AG04450 (cell line): ENCODE data around the gene MYBPC2. TPM values are rescaled to one million over a fixed set of nuclear protein-coding genes. Genes with fewer than 3 reads are reported as not detected.
"Not testable (repeated sequence)": the region's sequence is repeated elsewhere in the genome, so short reads cannot be mapped to it uniquely, and the experiment has no call there.

Experiments
- CTCF ChIA-PET: fragments of 300-600, 350-600 bp; formaldehyde crosslinking; extraction: SDS; loops from one replicate; lab custom pipeline; 2022; ENCODE audit warnings: antibody characterized with exemption, inconsistent platforms; lab: Charles Lee
- POLR2A ChIA-PET: fragments of 350-600 bp; formaldehyde crosslinking; extraction: SDS; loops from one replicate; lab custom pipeline; 2021; ENCODE audit warnings: antibody characterized with exemption, inconsistent platforms; lab: Yijun Ruan, JAX
- DNase-seq: peaks from one replicate; pipeline ENCODE4 v3.0.0-alpha.2; 2011; ENCODE audit warnings: low read depth, low spot score
- H3K27ac ChIP-seq: one replicate; pipeline ENCODE4 v1.5.1; 2012; ENCODE audit warnings: low read depth, low read length, control low read depth
- H3K27me3 ChIP-seq: one replicate; pipeline ENCODE4 v1.6.0; 2012; ENCODE audit warnings: low read length; ENCODE audit not compliant: control insufficient read depth, insufficient read depth
- H3K4me3 ChIP-seq: 2 replicates; pipeline ENCODE4 v1.5.1; 2011; ENCODE audit warnings: mild to moderate bottlenecking, low read depth, low read length, control low read depth
- H3K9me3 ChIP-seq: 2 replicates; pipeline ENCODE4 v1.5.1; 2012; ENCODE audit warnings: low read length; ENCODE audit not compliant: control insufficient read depth, insufficient read depth
- CTCF ChIP-seq: IDR thresholded peaks from 2 replicates; pipeline ENCODE4 v1.5.1; 2011; ENCODE audit warnings: low read depth, low read length, control low read depth, inconsistent platforms
- polyA plus RNA-seq: library from polyadenylated mRNA; depleted of rRNA; stranded (reverse); fragments of >200 nt; gene quantifications from 2 replicates; pipeline ENCODE4 v1.2.3, GENCODE V29; 2011

Gene MYBPC2
- polyA plus RNA-seq, 1 experiment, result not detected

- Histone ChIP-seq H3K27me3 (peaks cover 24% of the 10 kb centered on the region), H3K27ac (no peak overlapping the region), H3K4me3 (no peak overlapping the region), H3K9me3 (no peaks in the 10 kb centered on the region; the same call in 1 of the 2 replicates)
- ChIA-PET POLR2A (no interaction called here), CTCF (no interaction called here)
- DNase-seq, result no peak
- no peak for TF ChIP-seq CTCF
Measured at GRCh38 chr19:50434525-50434924, 1.8 kb downstream of the MYBPC2 start.

GRCh38 chr19:50435221-50435620, 2.5 kb downstream of the MYBPC2 start:
- H3K27ac ChIP-seq, result no peak overlapping the region
- CTCF ChIA-PET, result no interaction called here
- no peaks in the 10 kb centered on the region; the same call in 1 of the 2 replicates for H3K9me3 ChIP-seq
- no peak for TF ChIP-seq CTCF
- H3K4me3 ChIP-seq, result no peak overlapping the region
- peaks cover 19% of the 10 kb centered on the region for H3K27me3 ChIP-seq
- POLR2A ChIA-PET, result no interaction called here
- no peak for DNase-seq

GRCh38 chr19:50435627-50436026, 2.9 kb downstream of the MYBPC2 start:
- CTCF ChIA-PET, result no interaction called here

GRCh38 chr19:50437862-50438449, 5.3 kb downstream of the MYBPC2 start:
- ChIA-PET POLR2A (no interaction called here), CTCF (no interaction called here)
- no peak for TF ChIP-seq CTCF
- Histone ChIP-seq H3K27ac (no peak overlapping the region), H3K9me3 (no peaks in the 10 kb centered on the region; the same call in 1 of the 2 replicates), H3K4me3 (no peak overlapping the region), H3K27me3 (peaks cover 2% of the 10 kb centered on the region)
- no peak for DNase-seq

More at GRCh38 chr19:50435627-50436026, 2.9 kb downstream of the MYBPC2 start:
- no peak for TF ChIP-seq CTCF
- Histone ChIP-seq H3K4me3 (no peak overlapping the region), H3K9me3 (no peaks in the 10 kb centered on the region; the same call in 1 of the 2 replicates), H3K27ac (no peak overlapping the region), H3K27me3 (peaks cover 17% of the 10 kb centered on the region)
- no peak for DNase-seq
- POLR2A ChIA-PET, result no interaction called here

GRCh38 chr19:50439130-50439529, 6.4 kb downstream of the MYBPC2 start:
- H3K4me3 ChIP-seq, H3K27ac ChIP-seq, H3K27me3 ChIP-seq, CTCF ChIA-PET, POLR2A ChIA-PET, DNase-seq, H3K9me3 ChIP-seq: not testable (repeated sequence)
